HepG2 (cell line): ENCODE measurements around the gene SLC38A3. TPM values are rescaled to one million over a fixed set of nuclear protein-coding genes. Genes with fewer than 3 reads are reported as not detected.

Experiments used
- AGO1 ChIP-seq: fragments of 200-400 bp; formaldehyde crosslinking; IDR thresholded peaks from 2 replicates; pipeline ENCODE4 v1.6.1; 2017; ENCODE audit warnings: mild to moderate bottlenecking, low read depth, low read length, moderate library complexity; ENCODE audit not compliant: poor library complexity, severe bottlenecking
- ARID4A ChIP-seq: sonication (generic); formaldehyde crosslinking; IDR thresholded peaks from 2 replicates; pipeline ENCODE4 v1.5.0; 2020; ENCODE audit warnings: mild to moderate bottlenecking, missing genetic modification reagents, borderline replicate concordance
- ATF1 ChIP-seq: IDR thresholded peaks from 2 replicates; pipeline ENCODE4 v1.6.1; 2016; ENCODE audit warnings: mild to moderate bottlenecking, control low read depth
- HMG20B ChIP-seq: conservative IDR thresholded peaks from 2 replicates; pipeline ENCODE4 v1.6.1; 2016; ENCODE audit warnings: missing genetic modification reagents, missing compliant biosample characterization
- KDM5A ChIP-seq: fragments of 200-600 bp; sonication (generic); IDR thresholded peaks from 2 replicates; pipeline ENCODE4 v1.7.0; 2018; ENCODE audit warnings: antibody characterized with exemption, mild to moderate bottlenecking, low read length, borderline replicate concordance
- MXD3 ChIP-seq: IDR thresholded peaks from 2 replicates; pipeline ENCODE4 v1.6.1; 2016; ENCODE audit warnings: mild to moderate bottlenecking, missing biosample characterization, missing genetic modification reagents
- MYPOP ChIP-seq: sonication (generic); formaldehyde crosslinking; IDR thresholded peaks from 2 replicates; pipeline ENCODE4 v1.8.1; 2023; ENCODE audit warnings: mild to moderate bottlenecking, moderate library complexity, missing genetic modification reagents
- PAX8 ChIP-seq: sonication (generic); formaldehyde crosslinking; IDR thresholded peaks from 2 replicates; pipeline ENCODE4 v1.8.0; 2022; ENCODE audit warnings: mild to moderate bottlenecking, missing genetic modification reagents, borderline replicate concordance
- PHF20 ChIP-seq: sonication (generic); formaldehyde crosslinking; IDR thresholded peaks from 2 replicates; pipeline ENCODE4 v1.5.0; 2020; ENCODE audit warnings: mild to moderate bottlenecking, missing genetic modification reagents
- PLRG1 ChIP-seq: fragments of 450-650 bp; conservative IDR thresholded peaks from 2 replicates; pipeline ENCODE4 v1.6.1; 2016
- REL ChIP-seq: sonication (generic); formaldehyde crosslinking; conservative IDR thresholded peaks from 2 replicates; pipeline ENCODE4 v1.8.0; 2022; ENCODE audit warnings: mild to moderate bottlenecking, missing genetic modification reagents, moderate library complexity
- REXO4 ChIP-seq: sonication (generic); formaldehyde crosslinking; IDR thresholded peaks from 2 replicates; pipeline ENCODE4 v1.8.0; 2022; ENCODE audit warnings: missing genetic modification reagents, mild to moderate bottlenecking, borderline replicate concordance
- TSC22D2 ChIP-seq: sonication (generic); formaldehyde crosslinking; IDR thresholded peaks from 2 replicates; pipeline ENCODE4 v1.5.1; 2020; ENCODE audit warnings: missing genetic modification reagents, mild to moderate bottlenecking, borderline replicate concordance
- ZNF331 ChIP-seq: sonication (generic); formaldehyde crosslinking; IDR thresholded peaks from 2 replicates; pipeline ENCODE4 v1.4.0; 2020; ENCODE audit warnings: missing genetic modification reagents
- ZNF639 ChIP-seq: conservative IDR thresholded peaks from 2 replicates; pipeline ENCODE4 v1.6.1; 2018; ENCODE audit warnings: missing genetic modification reagents
- ZNF672 ChIP-seq: sonication (generic); formaldehyde crosslinking; IDR thresholded peaks from 2 replicates; pipeline ENCODE4 v1.8.1; 2022; ENCODE audit warnings: missing genetic modification reagents
- ZXDC ChIP-seq: sonication (generic); formaldehyde crosslinking; IDR thresholded peaks from 2 replicates; pipeline ENCODE4 v1.5.0; 2020; ENCODE audit warnings: mild to moderate bottlenecking, missing genetic modification reagents
- polyA plus RNA-seq, 8 experiments: library from polyadenylated mRNA; depleted of rRNA in 3 of 8; stranded (reverse) in 7 of 8; unstranded in 1 of 8; fragments of >200 nt; fragmentation: Illumina TruSeq in 4 of 8; extraction: Trizol in 4 of 8; gene quantifications; 2 replicates each; pipeline versions ENCODE4 v1.2.1 to v1.2.3, GENCODE V29; 2011 to 2016; ENCODE audit warnings: low read depth in 4 of 8, missing spikeins in 1 of 8, mixed read lengths in 1 of 8; ENCODE audit not compliant: insufficient read depth in 1 of 8
- total RNA-seq, 5 experiments: library from RNA; depleted of rRNA; stranded (reverse); fragments of >200 nt; fragmentation: Illumina TruSeq; extraction: Trizol; gene quantifications; 2 replicates each; pipeline ENCODE4 v1.2.3, GENCODE V29; 2016; ENCODE audit warnings: low read depth in 1 of 5

The SLC38A3 gene
- total and polyA plus RNA-seq, 2 of the 13 experiments (the other 11 are each of a cell fraction or from before 2014, with no cell fraction given) = 29.8 to 164 TPM

- TF ChIP-seq ZXDC (0 out of 2 replicates have a peak, but pooled peaks have one; percentile 78), ARID4A (CRISPR knock-in tag) (peak; percentile 89; the same call in 1 of the 2 replicates), TSC22D2 (CRISPR knock-in tag) (0 out of 2 replicates have a peak, but pooled peaks have one; percentile 77), PLRG1 (no peak), ZNF672 (no peak), REL (no peak), ZNF331 (CRISPR knock-in tag) (peak; percentile 98), PHF20 (peak; percentile 54; the same call in 1 of the 2 replicates), REXO4 (CRISPR knock-in tag) (no peak), ZNF639 (CRISPR knock-in tag) (peak; percentile 84), ATF1 (CRISPR knock-in tag) (no peak), AGO1 (no peak), HMG20B (peak; percentile 98), PAX8 (0 out of 2 replicates have a peak, but pooled peaks have one; percentile 20), MXD3 (peak; percentile 91), KDM5A (peak; percentile 36; the same call in 1 of the 2 replicates), MYPOP (CRISPR knock-in tag) (peak; percentile 87)
Observed at GRCh38 chr3:50171540-50172301, 33.4 kb upstream of the SLC38A3 start (continued).
